ENCODE results near the gene LDLRAD3. TPM values are rescaled to one million over a fixed set of nuclear protein-coding genes. Genes with fewer than 3 reads are reported as not detected.

Gene LDLRAD3
- total RNA-seq, 1 donor from 2014 or later, result 39.1 TPM

DNA sequence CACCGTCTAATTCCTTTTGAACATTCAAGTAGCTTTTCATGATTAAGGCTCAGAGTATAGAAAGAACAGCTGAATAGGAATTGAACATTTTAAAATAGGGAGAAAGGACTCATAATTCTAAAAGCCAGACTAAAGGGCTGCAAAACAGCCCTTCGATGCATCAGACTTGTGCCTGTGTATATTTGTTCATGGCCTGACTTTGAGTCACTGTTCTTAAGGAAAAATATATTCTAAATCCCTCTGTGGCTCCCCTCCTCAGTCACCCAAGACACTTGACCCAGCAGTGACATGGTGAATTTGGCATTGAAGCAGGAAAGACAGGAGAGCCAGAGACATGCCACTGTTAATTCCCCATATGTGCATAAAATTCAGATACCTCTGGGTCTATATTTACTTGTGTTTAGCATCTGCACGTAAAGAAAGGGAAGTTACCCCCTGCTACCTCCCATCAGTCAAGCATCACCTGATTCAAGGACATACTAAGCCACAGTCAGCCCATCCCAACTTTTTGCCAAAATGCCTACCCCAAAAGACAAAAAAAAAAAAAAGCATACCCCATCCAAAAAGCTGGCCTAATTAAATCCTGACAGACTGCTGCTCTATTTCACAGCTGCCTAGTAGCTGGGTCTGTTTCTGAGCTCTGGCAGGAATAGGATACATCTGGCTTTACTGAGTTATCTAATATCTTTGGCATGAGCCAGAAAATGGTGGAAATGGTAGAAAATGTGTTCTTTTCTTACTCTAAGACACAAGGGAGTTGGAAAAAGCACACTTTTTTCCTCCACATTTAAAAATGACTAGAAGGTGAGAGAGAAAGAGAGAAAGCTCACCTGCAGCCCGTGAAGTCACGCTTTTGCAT, 251.9 kb downstream of the LDLRAD3 start:
- peak overlapping the region; percentile 57 for H3K4me3 Mint-ChIP-seq
- H3K27me3 Mint-ChIP-seq (ENCODE audit: low read depth), result no peaks in the 10 kb centered on the region
- TF ChIP-seq, protein P1, sequence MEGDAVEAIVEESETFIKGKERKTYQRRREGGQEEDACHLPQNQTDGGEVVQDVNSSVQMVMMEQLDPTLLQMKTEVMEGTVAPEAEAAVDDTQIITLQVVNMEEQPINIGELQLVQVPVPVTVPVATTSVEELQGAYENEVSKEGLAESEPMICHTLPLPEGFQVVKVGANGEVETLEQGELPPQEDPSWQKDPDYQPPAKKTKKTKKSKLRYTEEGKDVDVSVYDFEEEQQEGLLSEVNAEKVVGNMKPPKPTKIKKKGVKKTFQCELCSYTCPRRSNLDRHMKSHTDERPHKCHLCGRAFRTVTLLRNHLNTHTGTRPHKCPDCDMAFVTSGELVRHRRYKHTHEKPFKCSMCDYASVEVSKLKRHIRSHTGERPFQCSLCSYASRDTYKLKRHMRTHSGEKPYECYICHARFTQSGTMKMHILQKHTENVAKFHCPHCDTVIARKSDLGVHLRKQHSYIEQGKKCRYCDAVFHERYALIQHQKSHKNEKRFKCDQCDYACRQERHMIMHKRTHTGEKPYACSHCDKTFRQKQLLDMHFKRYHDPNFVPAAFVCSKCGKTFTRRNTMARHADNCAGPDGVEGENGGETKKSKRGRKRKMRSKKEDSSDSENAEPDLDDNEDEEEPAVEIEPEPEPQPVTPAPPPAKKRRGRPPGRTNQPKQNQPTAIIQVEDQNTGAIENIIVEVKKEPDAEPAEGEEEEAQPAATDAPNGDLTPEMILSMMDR (IDR thresholded peaks at IDR 0.05; ENCODE audit: unreplicated experiment), result no peak
- no peak for DNase-seq (ENCODE audit: low spot score in 2 of 2, unreplicated experiment in 2 of 2)
- peaks cover 58% of the 10 kb centered on the region for H3K4me1 Mint-ChIP-seq
- H3K27ac Mint-ChIP-seq, result peak overlapping the region; percentile 86
- H3K36me3 Mint-ChIP-seq, result peaks cover 22% of the 10 kb centered on the region
- no peaks in the 10 kb centered on the region for H3K9me3 Mint-ChIP-seq

DNA sequence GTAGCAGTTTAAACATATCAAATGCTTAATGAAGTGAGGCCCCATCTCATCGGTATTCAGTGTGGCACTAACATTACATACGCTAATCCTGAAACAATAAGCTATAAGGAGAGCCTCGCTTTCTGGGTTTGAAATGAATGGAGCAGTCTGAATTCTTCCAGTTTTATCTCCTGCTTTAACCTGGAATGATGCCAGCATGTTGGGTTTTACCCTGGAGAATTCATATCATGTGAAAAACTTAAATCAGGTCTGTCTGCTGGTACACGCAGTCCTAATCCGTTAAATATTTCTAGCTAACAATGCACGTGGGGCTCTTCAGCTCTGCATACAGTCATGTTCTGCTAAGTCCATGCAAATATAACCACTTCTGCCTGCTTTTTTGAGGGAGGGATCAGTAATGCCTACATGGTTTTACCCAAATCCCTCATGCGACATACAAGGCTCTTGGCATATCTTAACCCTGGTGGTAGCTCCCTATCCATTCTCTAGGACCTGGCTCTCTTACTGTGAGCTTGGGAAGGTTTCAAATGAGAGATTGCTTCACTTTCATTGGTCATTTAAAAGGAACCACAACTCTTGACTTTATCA, 252.6 kb downstream of the LDLRAD3 start:
- DNase-seq (ENCODE audit: low spot score in 2 of 2, unreplicated experiment in 2 of 2), result no peak
- H3K27ac Mint-ChIP-seq, result peak overlapping the region; percentile 86
- no peaks in the 10 kb centered on the region for H3K27me3 Mint-ChIP-seq (ENCODE audit: low read depth)
- peak overlapping the region; percentile 57 for H3K4me3 Mint-ChIP-seq
- TF ChIP-seq, protein P1 (IDR thresholded peaks at IDR 0.05; ENCODE audit: unreplicated experiment), result no peak
- peaks cover 55% of the 10 kb centered on the region for H3K4me1 Mint-ChIP-seq
- peaks cover 19% of the 10 kb centered on the region for H3K36me3 Mint-ChIP-seq
- H3K9me3 Mint-ChIP-seq, result no peaks in the 10 kb centered on the region

DNA sequence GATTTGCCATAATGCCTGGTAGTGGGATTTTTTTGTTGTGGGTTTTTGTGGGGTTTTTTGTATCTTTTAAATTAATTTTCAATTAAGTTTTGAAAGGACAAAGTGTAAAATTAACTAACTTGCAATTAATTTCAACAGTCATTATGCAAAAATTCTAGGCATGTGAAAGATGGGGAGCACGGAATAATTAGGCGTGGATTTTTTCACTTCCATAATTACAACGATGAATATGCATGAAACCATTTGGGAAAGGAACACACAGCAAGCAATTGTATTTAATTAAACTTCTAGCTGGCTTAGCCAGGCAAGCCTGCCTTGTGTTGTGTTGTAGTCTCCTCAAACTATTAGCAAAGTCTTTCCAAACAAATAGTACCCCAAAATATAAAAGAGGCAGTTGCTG, 257.5 kb downstream of the LDLRAD3 start:
- DNase-seq (ENCODE audit: low spot score in 2 of 2, unreplicated experiment in 2 of 2), result no peak
- H3K27ac Mint-ChIP-seq, result no peak overlapping the region
- peaks cover 32% of the 10 kb centered on the region for H3K4me1 Mint-ChIP-seq
- TF ChIP-seq, protein P1 (IDR thresholded peaks at IDR 0.05; ENCODE audit: unreplicated experiment), result no peak
- H3K27me3 Mint-ChIP-seq (ENCODE audit: low read depth), result no peaks in the 10 kb centered on the region
- peaks cover 23% of the 10 kb centered on the region for H3K36me3 Mint-ChIP-seq
- no peak overlapping the region for H3K4me3 Mint-ChIP-seq
- no peaks in the 10 kb centered on the region for H3K9me3 Mint-ChIP-seq

DNA sequence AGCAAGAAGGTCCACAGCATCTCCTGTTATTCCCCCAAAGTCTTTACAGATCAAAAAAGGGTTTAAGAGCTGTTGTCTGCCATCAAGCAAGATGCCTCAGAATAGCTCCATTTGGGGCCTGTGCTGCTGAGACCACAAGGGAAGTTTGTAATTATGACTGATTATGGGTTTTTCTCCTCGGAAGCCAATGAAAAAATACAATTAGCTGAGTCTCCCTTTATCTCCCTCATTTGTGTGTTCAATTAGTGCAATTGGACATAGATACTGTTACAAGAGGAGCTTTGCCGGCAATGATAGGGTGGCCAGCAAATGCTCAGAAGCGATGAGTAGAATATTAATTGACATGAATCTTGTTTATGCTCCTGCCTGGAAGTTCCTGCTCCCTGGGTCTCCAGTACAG, 261.7 kb downstream of the LDLRAD3 start:
- Mint-ChIP-seq H3K36me3 (peaks cover 16% of the 10 kb centered on the region), H3K27ac (no peak overlapping the region), H3K27me3 (ENCODE audit: low read depth) (no peaks in the 10 kb centered on the region), H3K4me1 (peaks cover 21% of the 10 kb centered on the region), H3K9me3 (no peaks in the 10 kb centered on the region), H3K4me3 (no peak overlapping the region)
- TF ChIP-seq, protein P1 (IDR thresholded peaks at IDR 0.05; ENCODE audit: unreplicated experiment), result no peak
- no peak for DNase-seq (ENCODE audit: low spot score in 2 of 2, unreplicated experiment in 2 of 2)

DNA sequence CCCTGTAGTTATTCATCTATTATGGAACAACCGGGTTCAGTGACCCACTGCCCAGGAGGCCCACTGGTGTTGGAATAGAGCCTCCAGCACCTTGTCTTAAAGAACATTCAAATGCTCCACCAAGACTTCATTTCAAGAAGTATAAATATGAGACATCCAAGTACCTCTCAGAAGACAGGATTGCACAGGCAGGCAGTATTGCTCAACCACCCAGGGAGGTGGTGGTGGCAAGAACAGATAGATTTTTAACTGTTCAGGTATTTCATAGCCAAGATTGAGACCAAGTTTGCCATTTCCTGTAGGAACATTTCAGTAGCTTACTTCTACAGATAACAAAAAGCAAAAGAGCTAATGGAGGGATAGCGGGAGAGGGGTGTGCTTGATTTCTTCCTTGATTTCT, 266.7 kb downstream of the LDLRAD3 start:
- H3K36me3 Mint-ChIP-seq, result peaks cover 8% of the 10 kb centered on the region
- H3K27ac Mint-ChIP-seq, result no peak overlapping the region
- no peak for DNase-seq (ENCODE audit: low spot score in 2 of 2, unreplicated experiment in 2 of 2)
- no peak overlapping the region for H3K4me3 Mint-ChIP-seq
- H3K4me1 Mint-ChIP-seq, result peaks cover 37% of the 10 kb centered on the region
- TF ChIP-seq, protein P1 (IDR thresholded peaks at IDR 0.05; ENCODE audit: unreplicated experiment), result no peak
- H3K27me3 Mint-ChIP-seq (ENCODE audit: low read depth), result peaks cover 2% of the 10 kb centered on the region
- H3K9me3 Mint-ChIP-seq, result no peaks in the 10 kb centered on the region
